WERI-Rb-1 (cell line): ENCODE results near the gene PNPLA5.

ENCODE experiments used
- DNase-seq: peaks from one replicate; pipeline ENCODE4 v3.0.0-alpha.2; 2020
- H3K27ac ChIP-seq: fragments of 250-450 bp; sonication (Bioruptor Pico); 2 replicates; pipeline ENCODE4 v1.5.1; 2020; ENCODE audit warnings: mild to moderate bottlenecking, moderate library complexity
- H3K27me3 ChIP-seq: fragments of 250-450 bp; sonication (Bioruptor Pico); 2 replicates; pipeline ENCODE4 v1.5.1; 2021; ENCODE audit warnings: mild to moderate bottlenecking, low read depth, moderate library complexity; ENCODE audit not compliant: insufficient read depth, severe bottlenecking
- H3K36me3 ChIP-seq: fragments of 250-450 bp; sonication (Bioruptor Pico); 2 replicates; pipeline ENCODE4 v1.5.1; 2020; ENCODE audit warnings: mild to moderate bottlenecking, moderate library complexity
- H3K4me3 ChIP-seq: 2 replicates; pipeline ENCODE4 v1.5.1; 2011; ENCODE audit warnings: low read depth, mild to moderate bottlenecking, control low read depth, low read length
- H3K9me3 ChIP-seq: fragments of 250-450 bp; sonication (Bioruptor Pico); 2 replicates; pipeline ENCODE4 v1.5.1; 2021; ENCODE audit warnings: mild to moderate bottlenecking, moderate library complexity; ENCODE audit not compliant: severe bottlenecking
- TF ChIP-seq, protein P1 (sequence below): IDR thresholded peaks from 2 replicates; pipeline ENCODE4 v1.5.1; 2011; ENCODE audit warnings: low read depth, mild to moderate bottlenecking, control low read depth, inconsistent platforms, low read length

The PNPLA5 gene

DNA sequence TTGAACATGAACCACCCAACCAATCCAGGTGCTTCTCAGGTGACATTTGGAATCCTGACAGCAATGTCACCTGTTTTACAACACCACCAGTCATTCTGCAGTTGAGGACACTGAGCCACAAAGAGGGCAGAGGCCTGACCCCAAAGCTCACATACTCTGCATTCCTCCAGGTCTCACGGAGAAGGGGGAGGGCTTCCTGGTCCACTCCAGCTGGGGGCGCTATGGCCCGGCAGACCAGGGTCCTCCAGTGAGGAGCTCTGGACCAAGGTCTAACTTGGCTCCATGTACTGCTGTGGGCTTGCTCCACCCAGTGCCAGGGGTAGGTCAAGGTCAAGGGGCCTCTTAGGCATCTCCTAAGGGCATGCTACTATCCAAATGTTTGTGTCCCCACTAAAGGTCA, 30.3 kb upstream of the PNPLA5 start:
- TF ChIP-seq, protein P1, sequence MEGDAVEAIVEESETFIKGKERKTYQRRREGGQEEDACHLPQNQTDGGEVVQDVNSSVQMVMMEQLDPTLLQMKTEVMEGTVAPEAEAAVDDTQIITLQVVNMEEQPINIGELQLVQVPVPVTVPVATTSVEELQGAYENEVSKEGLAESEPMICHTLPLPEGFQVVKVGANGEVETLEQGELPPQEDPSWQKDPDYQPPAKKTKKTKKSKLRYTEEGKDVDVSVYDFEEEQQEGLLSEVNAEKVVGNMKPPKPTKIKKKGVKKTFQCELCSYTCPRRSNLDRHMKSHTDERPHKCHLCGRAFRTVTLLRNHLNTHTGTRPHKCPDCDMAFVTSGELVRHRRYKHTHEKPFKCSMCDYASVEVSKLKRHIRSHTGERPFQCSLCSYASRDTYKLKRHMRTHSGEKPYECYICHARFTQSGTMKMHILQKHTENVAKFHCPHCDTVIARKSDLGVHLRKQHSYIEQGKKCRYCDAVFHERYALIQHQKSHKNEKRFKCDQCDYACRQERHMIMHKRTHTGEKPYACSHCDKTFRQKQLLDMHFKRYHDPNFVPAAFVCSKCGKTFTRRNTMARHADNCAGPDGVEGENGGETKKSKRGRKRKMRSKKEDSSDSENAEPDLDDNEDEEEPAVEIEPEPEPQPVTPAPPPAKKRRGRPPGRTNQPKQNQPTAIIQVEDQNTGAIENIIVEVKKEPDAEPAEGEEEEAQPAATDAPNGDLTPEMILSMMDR: peak; percentile 52; the same call in 1 of the 2 replicates
- DNase-seq: no peak
- H3K36me3 ChIP-seq: peaks cover 14% of the 10 kb centered on the region
- no peaks in the 10 kb centered on the region for H3K9me3 ChIP-seq
- no peak overlapping the region for H3K4me3 ChIP-seq
- no peak overlapping the region for H3K27ac ChIP-seq
- H3K27me3 ChIP-seq: no peaks in the 10 kb centered on the region

DNA sequence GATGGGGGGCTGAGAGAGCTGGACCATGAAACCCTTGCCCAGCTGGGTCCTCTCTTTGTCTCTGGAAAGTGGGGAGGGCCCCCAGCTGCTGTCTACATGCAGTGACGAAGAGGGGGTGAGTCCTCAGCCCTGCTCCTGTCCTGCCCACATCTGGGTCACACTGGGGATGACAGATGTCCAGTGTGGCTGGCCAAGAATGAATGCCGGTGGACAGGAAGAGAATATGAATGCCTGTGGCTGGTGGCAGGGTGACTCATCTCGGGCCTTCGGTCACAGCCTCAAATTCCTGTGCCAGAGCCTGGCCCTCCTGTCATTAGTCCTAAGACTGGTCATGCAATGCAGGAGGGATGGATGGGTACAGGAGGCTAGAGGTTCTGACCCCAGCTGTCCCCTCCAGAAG, 29.6 kb upstream of the PNPLA5 start:
- Histone ChIP-seq H3K36me3 (peaks cover 8% of the 10 kb centered on the region), H3K4me3 (no peak overlapping the region), H3K27ac (no peak overlapping the region), H3K9me3 (peaks cover 4% of the 10 kb centered on the region), H3K27me3 (no peaks in the 10 kb centered on the region)
- TF ChIP-seq, protein P1: no peak
- DNase-seq: no peak

DNA sequence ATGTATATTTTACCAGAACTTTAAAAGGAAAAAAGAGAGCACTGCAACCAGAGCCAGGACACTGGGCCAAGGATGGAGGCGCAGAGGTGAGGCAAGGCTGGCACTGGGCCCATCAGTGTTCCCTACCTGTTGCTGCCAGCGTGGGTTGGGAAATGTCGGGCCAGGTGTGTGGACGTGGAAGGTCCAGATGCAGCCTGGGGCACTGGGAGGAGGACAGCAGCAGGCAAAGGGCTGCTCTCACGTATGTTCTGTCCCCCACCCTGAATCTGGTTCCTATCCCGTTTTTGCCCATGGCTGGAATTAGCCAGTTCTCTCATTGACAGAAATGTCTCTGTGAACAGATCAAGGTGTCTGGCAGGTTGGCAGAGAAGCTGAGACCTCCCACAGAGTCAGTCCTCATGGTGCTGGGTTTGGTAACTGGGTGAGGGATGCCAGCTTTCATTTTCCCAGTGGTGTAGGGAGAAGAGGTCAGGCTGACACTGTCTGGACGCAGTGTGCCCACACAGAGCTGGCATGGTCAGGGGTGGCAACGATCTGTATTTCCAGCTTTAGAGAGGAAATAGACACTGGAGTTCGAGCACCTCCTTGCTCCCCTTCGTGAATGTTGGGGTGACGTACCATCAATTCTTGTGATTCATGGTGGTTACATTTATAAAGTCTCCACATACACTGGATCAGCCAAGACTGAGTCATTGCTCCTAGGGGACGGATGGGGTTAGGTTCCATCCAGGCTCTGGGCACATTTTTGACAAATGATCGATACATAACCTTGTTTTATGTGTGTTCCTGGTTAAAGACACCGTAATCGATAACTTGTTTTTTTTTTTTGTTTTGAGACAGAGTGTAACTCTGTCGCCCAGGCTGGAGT, 27.5 kb upstream of the PNPLA5 start:
- Histone ChIP-seq H3K27ac (no peak overlapping the region), H3K4me3 (no peak overlapping the region), H3K36me3 (peaks cover 5% of the 10 kb centered on the region), H3K27me3 (no peaks in the 10 kb centered on the region), H3K9me3 (peaks cover 5% of the 10 kb centered on the region)
- no peak for DNase-seq
- TF ChIP-seq, protein P1: no peak

DNA sequence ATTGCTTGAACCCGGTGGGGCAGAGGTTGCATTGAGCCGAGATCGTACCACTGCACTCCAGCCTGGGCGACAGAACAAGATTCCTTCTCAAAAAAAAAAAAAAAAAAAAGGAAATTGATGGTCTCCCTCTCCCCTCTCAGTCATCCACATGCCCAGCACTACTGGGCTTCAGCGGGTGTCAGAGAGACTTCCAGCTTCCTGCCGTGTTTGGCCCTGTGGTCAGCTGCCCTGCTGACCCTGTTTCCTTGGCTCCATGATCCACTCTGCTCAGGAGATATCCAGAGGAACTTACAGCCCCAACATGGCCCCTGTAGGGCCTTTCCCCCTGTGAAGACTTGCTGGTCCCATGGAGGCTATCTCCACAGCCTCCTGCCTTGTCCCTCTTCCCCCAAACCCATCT, 25.7 kb upstream of the PNPLA5 start:
- no peak overlapping the region for H3K27ac ChIP-seq
- no peaks in the 10 kb centered on the region for H3K36me3 ChIP-seq
- DNase-seq: no peak
- peaks cover 5% of the 10 kb centered on the region for H3K9me3 ChIP-seq
- no peak overlapping the region for H3K4me3 ChIP-seq
- no peaks in the 10 kb centered on the region for H3K27me3 ChIP-seq
- TF ChIP-seq, protein P1: no peak

DNA sequence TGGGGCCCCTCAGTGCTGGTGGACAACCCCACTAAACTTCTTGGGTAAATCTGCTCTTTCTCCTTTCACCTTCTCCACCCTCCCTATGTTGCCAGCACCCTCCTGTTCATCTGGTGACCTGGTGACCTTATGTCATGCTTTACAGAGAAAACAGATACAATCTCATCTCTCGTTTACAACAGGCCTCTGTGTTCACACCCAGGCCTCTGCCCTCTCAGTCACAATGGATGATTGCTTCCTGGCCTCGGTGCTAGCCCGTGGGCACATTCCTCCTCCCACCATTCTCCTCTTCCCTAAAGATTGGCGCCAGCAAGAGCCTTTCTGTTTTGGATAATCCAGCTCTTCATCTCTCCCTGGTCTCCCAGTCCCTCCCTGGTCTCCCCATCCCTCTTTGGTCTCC, 19.5 kb upstream of the PNPLA5 start:
- Histone ChIP-seq H3K27ac (no peak overlapping the region), H3K27me3 (no peaks in the 10 kb centered on the region), H3K36me3 (no peaks in the 10 kb centered on the region), H3K9me3 (peaks cover under 1% of the 10 kb centered on the region), H3K4me3 (no peak overlapping the region)
- DNase-seq: no peak
- TF ChIP-seq, protein P1: no peak
